ENCODE data around the gene DPH5. TPM values are rescaled to one million over a fixed set of nuclear protein-coding genes. Genes with fewer than 3 reads are reported as not detected.

DPH5 gene
- total RNA-seq, 2 experiments from 2014 or later, result 19.4 to 45.6 TPM

GRCh38 chr1:100941580-100942216 is 83.9 kb downstream of the DPH5 start:
- POLR2A ChIA-PET, result no interaction called here
- H3K9me2 ChIP-seq (ENCODE audit: insufficient read depth, low read length), result no peaks in the 10 kb centered on the region
- no peak overlapping the region for H3K4me3 ChIP-seq (ENCODE audit: low read depth, low read length, poor library complexity, severe bottlenecking)
- no peak for DNase-seq (ENCODE audit: low spot score)
- no peaks in the 10 kb centered on the region for H4K20me1 ChIP-seq (ENCODE audit: insufficient read depth, low read length)
- H3K4me2 ChIP-seq (ENCODE audit: low read length), result no peak overlapping the region
- H3K9me3 ChIP-seq (ENCODE audit: low read length), result no peaks in the 10 kb centered on the region; the same call in 1 of the 2 replicates
- H2AFZ ChIP-seq (ENCODE audit: low read length), result no peak overlapping the region
- CTCF ChIA-PET (ENCODE audit: unreplicated experiment), result no interaction called here
- intact Hi-C loops (cut with micrococcal nuclease; ENCODE audit: unreplicated experiment), result no loop called here
- no TSS peak for BruUV-seq (replicated peaks)
- TF ChIP-seq EZH2phosphoT487 (IDR thresholded peaks at IDR 0.05; ENCODE audit: borderline replicate concordance, low read depth, low read length) (no peak), CTCF (conservative IDR thresholded peaks at IDR 0.05; ENCODE audit: low read length) (no peak)
- no peaks in the 10 kb centered on the region for H3K4me1 ChIP-seq (ENCODE audit: insufficient read depth, low read length, poor library complexity, severe bottlenecking)
- peaks cover 42% of the 10 kb centered on the region for H3K36me3 ChIP-seq (ENCODE audit: insufficient read depth, low read length)
- no peak overlapping the region for H3K27ac ChIP-seq (ENCODE audit: low read depth, low read length, poor library complexity, severe bottlenecking)
- no peaks in the 10 kb centered on the region for H3K79me2 ChIP-seq (ENCODE audit: insufficient read depth, low read depth, low read length)

- no peak overlapping the region for H3K27ac ChIP-seq (ENCODE audit: low read depth, low read length, poor library complexity, severe bottlenecking)
- TF ChIP-seq CTCF (conservative IDR thresholded peaks at IDR 0.05; ENCODE audit: low read length) (no peak), EZH2phosphoT487 (IDR thresholded peaks at IDR 0.05; ENCODE audit: borderline replicate concordance, low read depth, low read length) (no peak)
- peaks cover 48% of the 10 kb centered on the region for H3K36me3 ChIP-seq (ENCODE audit: insufficient read depth, low read length)
- no peaks in the 10 kb centered on the region for H4K20me1 ChIP-seq (ENCODE audit: insufficient read depth, low read length)
- no peaks in the 10 kb centered on the region for H3K79me2 ChIP-seq (ENCODE audit: insufficient read depth, low read depth, low read length)
- no peaks in the 10 kb centered on the region for H3K9me2 ChIP-seq (ENCODE audit: insufficient read depth, low read length)
- intact Hi-C loops (cut with micrococcal nuclease; ENCODE audit: unreplicated experiment), result no loop called here
- no TSS peak for BruUV-seq (replicated peaks)
- no peak overlapping the region for H3K4me3 ChIP-seq (ENCODE audit: low read depth, low read length, poor library complexity, severe bottlenecking)
- no peak overlapping the region for H2AFZ ChIP-seq (ENCODE audit: low read length)
- H3K9me3 ChIP-seq (ENCODE audit: low read length), result no peaks in the 10 kb centered on the region; the same call in 1 of the 2 replicates
- H3K4me2 ChIP-seq (ENCODE audit: low read length), result no peak overlapping the region
- POLR2A ChIA-PET, result interaction anchor here (1.4 kb wide), 1 partner anchor 9 kb away, joined by 5 read pairs; no protein-coding TSS in a partner anchor
- no peak for DNase-seq (ENCODE audit: low spot score)
- H3K4me1 ChIP-seq (ENCODE audit: insufficient read depth, low read length, poor library complexity, severe bottlenecking), result no peaks in the 10 kb centered on the region
- CTCF ChIA-PET (ENCODE audit: unreplicated experiment), result no interaction called here
These were observed 84.5 kb downstream of the DPH5 start for GRCh38 chr1:100941098-100941527.

Other genes with a start within 250 kb of the DPH5 start
- 3.2 and 7.0 TPM in 2 replicates for gene EXTL2, start 130.9 kb downstream of the DPH5 start, total RNA-seq (2014; rRNA removed; shearing (Covaris generic))
- gene EXTL2, start 130.9 kb downstream of the DPH5 start, total RNA-seq (2022), result 8.7 and 9.8 TPM in 2 replicates
- 5.5 and 8.6 TPM in 2 replicates for gene SLC30A7, start 129.7 kb downstream of the DPH5 start, total RNA-seq (2014; rRNA removed; shearing (Covaris generic))
- 13.8 and 15.3 TPM in 2 replicates for gene SLC30A7, start 129.7 kb downstream of the DPH5 start, total RNA-seq (2022)
- gene S1PR1, start 211.2 kb upstream of the DPH5 start, total RNA-seq (2014; rRNA removed; shearing (Covaris generic)), result 0.41 and 1.1 TPM in 2 replicates
- 0.13 TPM in 1 of 2 replicates, not detected in the other for gene S1PR1, start 211.2 kb upstream of the DPH5 start, total RNA-seq (2022)

All from OCI-LY7 (cell line).